Measurements from ENCODE around the gene FTSJ1. TPM values are rescaled to one million over a fixed set of nuclear protein-coding genes. Genes with fewer than 3 reads are reported as not detected.
"Not testable (repeated sequence)": the region's sequence is repeated elsewhere in the genome, so short reads cannot be mapped to it uniquely, and the experiment has no call there.

FTSJ1 gene
- total and polyA plus RNA-seq, 2 experiments from 2014 or later = 34.8 to 42.4 TPM

GRCh38 chrX:48520455-48520854, 44.5 kb downstream of the FTSJ1 start:
- TF ChIP-seq CTCF (IDR thresholded peaks at IDR 0.05; ENCODE audit: low read depth, low read length) = no peak
- Histone ChIP-seq H3K27ac (no peak overlapping the region), H3K36me3 (no peaks in the 10 kb centered on the region), H3K4me1 (ENCODE audit: low read depth) (no peaks in the 10 kb centered on the region), H3K27me3 (no peaks in the 10 kb centered on the region), H3K9me3 (ENCODE audit: low read depth) (no peaks in the 10 kb centered on the region), H3K4me3 (no peak overlapping the region)
- no peak for DNase-seq (ENCODE audit: low read depth in 1 of 2, low spot score in 1 of 2)

GRCh38 chrX:48520976-48521352, 45.0 kb downstream of the FTSJ1 start:
- H3K27ac ChIP-seq = peak overlapping the region; percentile 79
- no peak for DNase-seq (ENCODE audit: low read depth in 1 of 2, low spot score in 1 of 2)

GRCh38 chrX:48521353-48522243, 45.6 kb downstream of the FTSJ1 start, which contains the start of gene EBP:
TSS of gene EBP (plus strand) at chrX:48521808. CDS start at chrX:48523772, 1,964 bp downstream.
- peak; percentile 88 to 90 for DNase-seq (ENCODE audit: low read depth in 1 of 2, low spot score in 1 of 2)
- no peaks in the 10 kb centered on the region for H3K36me3 ChIP-seq
- peak within 1 kb of the TSS; percentile 79 for H3K27ac ChIP-seq
- peak within 1 kb of the TSS; percentile 48 for H3K4me3 ChIP-seq
- no peaks in the 10 kb centered on the region for H3K4me1 ChIP-seq (ENCODE audit: low read depth)
- H3K27me3 ChIP-seq = no peaks in the 10 kb centered on the region
- no peaks in the 10 kb centered on the region for H3K9me3 ChIP-seq (ENCODE audit: low read depth)
- no peak for TF ChIP-seq CTCF (IDR thresholded peaks at IDR 0.05; ENCODE audit: low read depth, low read length)

More at GRCh38 chrX:48520976-48521352, 45.0 kb downstream of the FTSJ1 start:
- TF ChIP-seq CTCF (IDR thresholded peaks at IDR 0.05; ENCODE audit: low read depth, low read length) = no peak
- Histone ChIP-seq H3K4me3 (peak overlapping the region; percentile 48), H3K27me3 (no peaks in the 10 kb centered on the region), H3K4me1 (ENCODE audit: low read depth) (no peaks in the 10 kb centered on the region), H3K9me3 (ENCODE audit: low read depth) (no peaks in the 10 kb centered on the region), H3K36me3 (no peaks in the 10 kb centered on the region)

DNA sequence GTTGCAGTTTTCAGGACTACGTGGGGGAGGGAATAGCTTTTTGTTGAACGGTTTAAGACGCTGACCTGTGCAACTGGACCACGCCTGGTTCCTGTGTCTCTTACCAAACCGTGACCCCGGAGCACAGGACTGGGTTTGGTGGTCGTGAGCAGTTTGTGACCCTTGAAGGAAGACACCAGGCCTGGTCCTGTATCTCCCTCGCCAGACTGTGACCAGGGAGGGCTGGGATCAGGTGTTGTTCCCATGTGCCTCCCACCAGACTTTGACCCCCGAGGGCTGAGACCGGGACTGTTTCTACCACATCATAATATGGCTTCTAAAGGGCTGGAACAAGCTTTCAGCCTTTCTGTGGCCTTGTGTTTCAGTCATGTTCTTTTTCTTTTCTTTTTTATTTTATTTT, 46.3 kb downstream of the FTSJ1 start:
- TF ChIP-seq CTCF (IDR thresholded peaks at IDR 0.05; ENCODE audit: low read depth, low read length) = no peak
- H3K4me3 ChIP-seq = peak overlapping the region; percentile 48
- H3K4me1 ChIP-seq (ENCODE audit: low read depth) = no peaks in the 10 kb centered on the region
- no peaks in the 10 kb centered on the region for H3K9me3 ChIP-seq (ENCODE audit: low read depth)
- DNase-seq (ENCODE audit: low read depth in 1 of 2, low spot score in 1 of 2) = no peak
- no peaks in the 10 kb centered on the region for H3K36me3 ChIP-seq
- H3K27ac ChIP-seq = peak overlapping the region; percentile 79
- H3K27me3 ChIP-seq = no peaks in the 10 kb centered on the region

- TF ChIP-seq CTCF (IDR thresholded peaks at IDR 0.05; ENCODE audit: low read depth, low read length) = no peak
- Histone ChIP-seq H3K27me3 (no peaks in the 10 kb centered on the region), H3K27ac (no peak overlapping the region), H3K36me3 (no peaks in the 10 kb centered on the region), H3K4me3 (no peak overlapping the region), H3K9me3 (ENCODE audit: low read depth) (no peaks in the 10 kb centered on the region), H3K4me1 (ENCODE audit: low read depth) (no peaks in the 10 kb centered on the region)
- no peak for DNase-seq (ENCODE audit: low read depth in 1 of 2, low spot score in 1 of 2)
Observed at GRCh38 chrX:48523682-48524081, 47.7 kb downstream of the FTSJ1 start.

- H3K4me1 ChIP-seq (ENCODE audit: low read depth); H3K27ac ChIP-seq; H3K9me3 ChIP-seq (ENCODE audit: low read depth); H3K36me3 ChIP-seq; H3K4me3 ChIP-seq; H3K27me3 ChIP-seq: not testable (repeated sequence)
- peak in 1 of 2 donors; percentile 60 for DNase-seq (ENCODE audit: low read depth in 1 of 2, low spot score in 1 of 2)
Observed at GRCh38 chrX:48525853-48526252, 49.9 kb downstream of the FTSJ1 start.

All from cardiac muscle cell (in vitro differentiated cells and primary cell).